ENCODE data around the gene SRPK3.

Gene SRPK3

DNA sequence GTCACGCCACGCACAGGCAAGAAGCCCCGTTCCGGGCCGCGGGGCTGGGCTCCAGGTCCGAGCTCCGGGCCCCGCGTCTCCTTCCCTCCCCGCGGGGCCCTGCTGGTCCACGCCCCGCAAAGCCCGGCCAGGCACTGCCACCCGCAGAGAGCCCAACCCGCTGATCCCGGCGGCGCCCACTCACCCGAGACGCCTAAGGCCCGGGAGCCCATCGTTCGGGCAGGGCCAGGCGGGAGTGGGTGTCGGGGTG lies 48.6 kb downstream of the SRPK3 start:
- H3K27me3 ChIP-seq (ENCODE audit: insufficient read depth, low read length, poor library complexity): no peaks in the 10 kb centered on the region
- H3K27ac ChIP-seq (ENCODE audit: low read length): no peak overlapping the region
- ATAC-seq (ENCODE audit: insufficient read depth, low read depth) (no peak), DNase-seq (no peak)
- no peaks in the 10 kb centered on the region for H3K79me2 ChIP-seq (ENCODE audit: insufficient read depth, low read length)
- TF ChIP-seq EZH2 (IDR thresholded peaks at IDR 0.05; ENCODE audit: borderline replicate concordance, low read depth, low read length, severe bottlenecking): no peak
- no peak for TF ChIP-seq CTCF (IDR thresholded peaks at IDR 0.05; ENCODE audit: borderline replicate concordance, extremely low read depth, low read length, poor library complexity, severe bottlenecking)
- H3K36me3 ChIP-seq (ENCODE audit: insufficient read depth, low read length): no peaks in the 10 kb centered on the region
- H4K20me1 ChIP-seq (ENCODE audit: insufficient read depth, low read length): no peaks in the 10 kb centered on the region
- H2AFZ ChIP-seq (ENCODE audit: low read depth, low read length): no peak overlapping the region
- H3K9ac ChIP-seq (ENCODE audit: low read depth, low read length): no peak overlapping the region
- H3K4me2 ChIP-seq (ENCODE audit: insufficient read depth, low read length): no peak overlapping the region
- H3K4me1 ChIP-seq (ENCODE audit: insufficient read depth, low read length): no peaks in the 10 kb centered on the region
- no peaks in the 10 kb centered on the region for H3K9me3 ChIP-seq (ENCODE audit: insufficient read depth, low read length, severe bottlenecking)
- no peak overlapping the region for H3K4me3 ChIP-seq (ENCODE audit: low read depth in 1 of 2, low read length in 2 of 2)

DNA sequence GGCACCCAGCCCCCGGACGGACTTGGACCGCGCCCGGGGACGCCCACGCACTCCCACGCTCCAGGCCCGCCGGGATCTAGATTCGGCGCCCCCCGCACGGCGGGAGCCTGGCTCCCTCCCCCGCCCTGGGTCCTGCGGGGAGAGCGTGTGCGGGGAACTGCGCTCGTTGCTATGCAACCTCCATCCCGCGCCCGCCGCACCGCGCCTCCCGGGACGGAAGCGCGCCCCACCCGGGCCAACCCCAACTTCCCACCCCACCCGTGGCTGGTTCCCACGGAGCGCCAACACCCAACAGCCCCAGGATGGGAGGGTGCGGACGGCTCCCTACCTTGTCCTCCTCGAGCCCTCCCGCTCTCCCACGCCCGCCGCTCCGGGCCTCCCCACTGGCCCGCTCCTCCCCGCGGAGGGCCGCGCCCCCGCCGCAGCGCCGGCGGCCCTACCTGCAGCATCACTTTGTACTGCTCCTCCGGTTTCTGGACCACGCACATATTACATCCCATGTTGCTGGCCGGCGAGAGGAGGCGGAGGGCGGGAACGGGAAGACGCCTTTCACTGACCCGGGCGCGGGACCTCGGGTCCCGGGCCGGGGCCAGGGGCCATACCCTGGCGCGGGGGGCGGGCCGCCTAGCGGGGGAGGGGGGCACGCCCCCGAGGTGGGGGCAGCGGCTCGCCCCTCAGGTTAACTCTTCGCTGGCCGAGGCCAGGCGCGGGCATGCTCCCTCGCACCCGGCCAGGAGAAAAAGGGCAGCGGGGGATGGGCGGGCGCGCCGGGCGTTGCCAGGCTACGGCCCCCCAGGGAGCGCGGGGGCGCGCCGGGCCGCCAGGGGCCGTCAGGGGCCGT lies 49.2 kb downstream of the SRPK3 start, which contains the start of gene PDZD4:
PDZD4 (minus strand) TSS at position 746 of the 841 bp plus-strand sequence; CDS start at position 500, 246 bp downstream.
- H3K4me1 ChIP-seq (ENCODE audit: insufficient read depth, low read length): no peaks in the 10 kb centered on the region
- no peak within 1 kb of the TSS for H3K9ac ChIP-seq (ENCODE audit: low read depth, low read length)
- no peaks in the 10 kb centered on the region for H3K27me3 ChIP-seq (ENCODE audit: insufficient read depth, low read length, poor library complexity)
- no peak for DNase-seq
- H3K4me2 ChIP-seq (ENCODE audit: insufficient read depth, low read length): no peak within 1 kb of the TSS
- H4K20me1 ChIP-seq (ENCODE audit: insufficient read depth, low read length): no peaks in the 10 kb centered on the region
- H3K27ac ChIP-seq (ENCODE audit: low read length): no peak within 1 kb of the TSS
- H3K9me3 ChIP-seq (ENCODE audit: insufficient read depth, low read length, severe bottlenecking): no peaks in the 10 kb centered on the region
- no peaks in the 10 kb centered on the region for H3K36me3 ChIP-seq (ENCODE audit: insufficient read depth, low read length)
- no peak for ATAC-seq (ENCODE audit: insufficient read depth, low read depth)
- H3K4me3 ChIP-seq (ENCODE audit: low read depth in 1 of 2, low read length in 2 of 2): no peak within 1 kb of the TSS
- no peak within 1 kb of the TSS for H2AFZ ChIP-seq (ENCODE audit: low read depth, low read length)
- no peaks in the 10 kb centered on the region for H3K79me2 ChIP-seq (ENCODE audit: insufficient read depth, low read length)
- TF ChIP-seq EZH2 (IDR thresholded peaks at IDR 0.05; ENCODE audit: borderline replicate concordance, low read depth, low read length, severe bottlenecking): no peak
- TF ChIP-seq CTCF (IDR thresholded peaks at IDR 0.05; ENCODE audit: borderline replicate concordance, extremely low read depth, low read length, poor library complexity, severe bottlenecking): no peak

GRCh38 chrX:153830640-153831428 lies 50.0 kb downstream of the SRPK3 start:
- Histone ChIP-seq H4K20me1 (ENCODE audit: insufficient read depth, low read length) (no peaks in the 10 kb centered on the region), H3K4me1 (ENCODE audit: insufficient read depth, low read length) (no peaks in the 10 kb centered on the region), H3K27me3 (ENCODE audit: insufficient read depth, low read length, poor library complexity) (no peaks in the 10 kb centered on the region), H3K9ac (ENCODE audit: low read depth, low read length) (no peak overlapping the region), H3K79me2 (ENCODE audit: insufficient read depth, low read length) (no peaks in the 10 kb centered on the region), H3K9me3 (ENCODE audit: insufficient read depth, low read length, severe bottlenecking) (no peaks in the 10 kb centered on the region), H2AFZ (ENCODE audit: low read depth, low read length) (no peak overlapping the region), H3K4me3 (ENCODE audit: low read depth in 1 of 2, low read length in 2 of 2) (no peak overlapping the region), H3K27ac (ENCODE audit: low read length) (no peak overlapping the region), H3K36me3 (ENCODE audit: insufficient read depth, low read length) (no peaks in the 10 kb centered on the region), H3K4me2 (ENCODE audit: insufficient read depth, low read length) (no peak overlapping the region)
- DNase-seq: no peak
- TF ChIP-seq CTCF (IDR thresholded peaks at IDR 0.05; ENCODE audit: borderline replicate concordance, extremely low read depth, low read length, poor library complexity, severe bottlenecking) (no peak), EZH2 (IDR thresholded peaks at IDR 0.05; ENCODE audit: borderline replicate concordance, low read depth, low read length, severe bottlenecking) (no peak)
- no peak for ATAC-seq (ENCODE audit: insufficient read depth, low read depth)
